Breast epithelium (tissue), 3 donors: ENCODE results near the gene UNC45A.

ENCODE experiments used
- CTCF ChIP-seq, 3 donors: fragments of 450-650 bp; IDR thresholded peaks; one replicate each; pipeline ENCODE4 v1.5.1; 2016 to 2017; ENCODE audit warnings: antibody characterized with exemption in 3 of 3, mild to moderate bottlenecking in 3 of 3, moderate library complexity in 3 of 3
- POLR2A ChIP-seq: fragments of 450-650 bp; IDR thresholded peaks from one replicate; pipeline ENCODE4 v1.6.1; 2016; ENCODE audit warnings: antibody characterized with exemption, mild to moderate bottlenecking, moderate library complexity
- POLR2AphosphoS5 ChIP-seq, 3 donors: sonication (generic); formaldehyde crosslinking; IDR thresholded peaks; one replicate each; pipeline ENCODE4 v1.6.1; 2017; ENCODE audit warnings: antibody characterized with exemption in 3 of 3

GRCh38 chr15:90982135-90982534 lies 47.0 kb downstream of the UNC45A start:
- no peak for TF ChIP-seq POLR2A
- no peak for TF ChIP-seq CTCF (IDR thresholded peaks at IDR 0.05)
- no peak for TF ChIP-seq POLR2AphosphoS5 (IDR thresholded peaks at IDR 0.05)
